Neural progenitor cell (in vitro differentiated cells): Measurements from ENCODE around the gene PRKCH.

Experiments used
- CTCF ChIP-seq: fragments of 200-600 bp; sonication (generic); IDR thresholded peaks from 2 replicates; pipeline ENCODE4 v1.5.1; 2017; ENCODE audit warnings: antibody characterized with exemption, mild to moderate bottlenecking
- EZH2phosphoT487 ChIP-seq: fragments of 200-600 bp; sonication (generic); IDR thresholded peaks from 2 replicates; pipeline ENCODE4 v1.6.1; 2017; ENCODE audit warnings: antibody characterized with exemption

- TF ChIP-seq EZH2phosphoT487 (no peak), CTCF (no peak)
Measured at GRCh38 chr14:61396694-61397093, 75.3 kb downstream of the PRKCH start.
